ENCODE data around the gene FIBCD1. TPM values are rescaled to one million over a fixed set of nuclear protein-coding genes. Genes with fewer than 3 reads are reported as not detected.

Gene FIBCD1
- total and polyA plus RNA-seq, 2 of the 8 experiments (the other 6 are each of a cell fraction or from before 2014, with no cell fraction given), result 6.1 to 8.8 TPM

- ChIA-PET POLR2A (ENCODE audit: partially characterized antibody) (no interaction called here), CTCF (ENCODE audit: partially characterized antibody) (interaction anchor here (0.5 to 3.8 kb wide), 7 partner anchors 8 to 257 kb away, joined by 3 to 15 read pairs (median 4); no protein-coding TSS in a partner anchor)
- Histone ChIP-seq H2BK20ac (ENCODE audit: low read length) (no peak overlapping the region), H3K79me1 (ENCODE audit: low read depth, low read length) (peaks cover 10% of the 10 kb centered on the region), H2BK120ac (replicated peaks; ENCODE audit: low read depth, low read length) (no peak overlapping the region), H3K79me2 (ENCODE audit: control insufficient read depth in 1 of 2, insufficient read depth in 2 of 2, low read length in 2 of 2) (peaks cover 0 to 56% of the 10 kb centered on the region in 2 experiments; a peak in 2 of 4 replicates), H3K4me2 (ENCODE audit: insufficient read depth in 1 of 2, low read depth in 2 of 2, low read length in 2 of 2) (no peak overlapping the region), H2AFZ (ENCODE audit: low read length) (no peak overlapping the region), H3K23me2 (ENCODE audit: low read depth, low read length) (no peaks in the 10 kb centered on the region), H4K20me1 (replicated peaks in 1 of 2; ENCODE audit: control insufficient read depth in 1 of 2, insufficient read depth in 2 of 2, low read length in 2 of 2) (peaks cover 10 to 22% of the 10 kb centered on the region in 2 experiments), H3K27ac (ENCODE audit: low read depth, low read length) (no peak overlapping the region), H3K36me3 (ENCODE audit: control insufficient read depth in 2 of 4, insufficient read depth in 4 of 4, low read length in 3 of 4) (peaks cover 17 to 35% (median 27%) of the 10 kb centered on the region in 4 experiments), H3K4me1 (replicated peaks in 1 of 4; ENCODE audit: control insufficient read depth in 3 of 4, insufficient read depth in 4 of 4, low read length in 3 of 4) (0 out of 7 replicates have a peak, but pooled peaks cover 0 to 3% (median 0%) of the 10 kb centered on the region in 4 experiments), H2BK15ac (ENCODE audit: low read length) (no peak overlapping the region), H2BK12ac (ENCODE audit: low read depth, low read length) (no peak overlapping the region), H4K8ac (ENCODE audit: extremely low read depth, insufficient read depth, low read length) (no peak overlapping the region), H3K4me3 (ENCODE audit: extremely low read depth in 1 of 4, insufficient read depth in 2 of 4, low read depth in 3 of 4, low read length in 4 of 4) (no peak overlapping the region), H3K18ac (ENCODE audit: extremely low read depth, low read length) (no peak overlapping the region), H3K9me3 (ENCODE audit: insufficient read depth in 2 of 2, low read depth in 1 of 2, low read length in 1 of 2) (no peaks in the 10 kb centered on the region), H4K91ac (replicated peaks; ENCODE audit: insufficient read length, low read length) (no peak overlapping the region), H3K23ac (ENCODE audit: insufficient read length) (no peak overlapping the region), H3K9ac (replicated peaks in 1 of 4; ENCODE audit: extremely low read depth in 1 of 4, low read depth in 3 of 4, low read length in 3 of 4) (no peak overlapping the region), H3K4ac (replicated peaks; ENCODE audit: insufficient read length, low read depth, low read length) (no peak overlapping the region), H3K27me3 (replicated peaks in 1 of 4; ENCODE audit: control insufficient read depth in 3 of 4, extremely low read depth in 1 of 4, insufficient read depth in 3 of 4, low read length in 3 of 4) (no peaks in the 10 kb centered on the region), H3K14ac (ENCODE audit: insufficient read length) (no peak overlapping the region), H2AK5ac (ENCODE audit: low read depth, low read length) (no peak overlapping the region), H3K56ac (replicated peaks; ENCODE audit: insufficient read length, low read depth, low read length) (no peak overlapping the region), H4K5ac (ENCODE audit: insufficient read length, low read depth, low read length) (no peak overlapping the region), H2BK5ac (ENCODE audit: low read depth, low read length) (no peak overlapping the region)
- WGBS, 2 experiments (ENCODE audit: extremely low coverage in 1 of 2, insufficient coverage in 1 of 2, insufficient read length in 1 of 2, insufficient replicate concordance in 2 of 2, low coverage in 1 of 2, low lambda C conversion rate in 2 of 2, missing lambda C conversion rate in 1 of 2), result 87% methylated on average over 8 of the region's 8 CpGs; no CpG with 5 or more reads in 1 of the 2 experiments
- FAIRE-seq, result no peak
- no peak for DNase-seq (ENCODE audit: low read depth in 1 of 2, low spot score in 2 of 2)
Measured at GRCh38 chr9:130856474-130856873, 82.6 kb downstream of the FIBCD1 start.
